Ovary (tissue), 9 donors: ENCODE measurements around the gene CSMD2. TPM values are rescaled to one million over a fixed set of nuclear protein-coding genes. Genes with fewer than 3 reads are reported as not detected.

ENCODE experiments used
- DNase-seq, 5 donors: peaks; one replicate each; pipeline ENCODE4 v3.0.0-alpha.2; 2019 to 2020
- H3K27ac ChIP-seq, 2 donors: fragments of 200-600 bp; one replicate each; pipeline versions ENCODE4 v1.5.1 to v1.8.0; 2019 to 2022
- H3K27me3 ChIP-seq: fragments of 200-600 bp; one replicate; pipeline ENCODE4 v1.8.0; 2022
- H3K36me3 ChIP-seq: fragments of 200-600 bp; sonication (generic); one replicate; pipeline ENCODE4 v1.5.1; 2019
- H3K4me1 ChIP-seq: one replicate; pipeline ENCODE4 v1.8.1; 2013; ENCODE audit warnings: mild to moderate bottlenecking, moderate library complexity; ENCODE audit not compliant: insufficient read depth
- H3K4me3 ChIP-seq: fragments of 200-600 bp; sonication (generic); one replicate; pipeline ENCODE4 v1.5.1; 2017
- H3K9me3 ChIP-seq, 2 donors: fragments of 200-600 bp in 1 of 2; sonication (generic) in 1 of 2; one replicate each; pipeline versions ENCODE4 v1.5.1 to v1.8.1; 2013 to 2019; ENCODE audit warnings: mild to moderate bottlenecking in 1 of 2, moderate library complexity in 1 of 2
- EP300 ChIP-seq: sonication (generic); formaldehyde crosslinking; IDR thresholded peaks from one replicate; pipeline ENCODE4 v1.6.1; 2017; ENCODE audit warnings: antibody characterized with exemption
- POLR2A ChIP-seq: fragments of 450-650 bp; IDR thresholded peaks from one replicate; pipeline ENCODE4 v1.6.1; 2017; ENCODE audit warnings: antibody characterized with exemption, mild to moderate bottlenecking, moderate library complexity
- WGBS, 3 donors: extraction: QIAGEN DNeasy Blood & Tissue Kit in 1 of 3; methylation state at CpG; one replicate each; pipeline versions ENCODE4 v1.1.5 to v1.1.7; 2013 to 2017; 5-methylcytosine and 5-hydroxymethylcytosine counted together
- intact Hi-C, 4 donors: fragments of 100-400 bp; cut with DNase I; formaldehyde crosslinking; loops; one replicate each; pipeline versions ENCODE4 v1.11.0 to v1.15.1; 2022 to 2023
- polyA plus RNA-seq, 2 donors: library from polyadenylated mRNA; stranded (reverse); fragments of 200-250 nt in 1 of 2; fragments of 350-450 nt in 1 of 2; fragmentation: Illumina TruSeq in 1 of 2; extraction: RNeasy Lipid Tissue Mini Kit (QIAGEN cat#74804) in 1 of 2; gene quantifications; one replicate each; pipeline ENCODE4 v1.2.3, GENCODE V29; 2013 to 2014
- total RNA-seq, 7 donors: library from RNA; depleted of rRNA in 2 of 7; stranded (reverse); fragments of >200 nt in 2 of 7; fragmentation: NEBNext Ultra II Directional in 3 of 7; extraction: Animal tissue kit (Norgen Biotek cat#: 25700) in 3 of 7; gene quantifications; one replicate each; pipeline versions ENCODE4 v1.1.0 to v1.2.4, GENCODE V29; 2016 to 2023
- TF ChIP-seq, protein P1 (sequence below), 3 donors: fragments of 450-650 bp in 2 of 3; fragments of 200-600 bp in 1 of 3; IDR thresholded peaks; one replicate each; pipeline versions ENCODE4 v1.5.1 to v1.8.0; 2016 to 2022; ENCODE audit warnings: antibody characterized with exemption in 3 of 3, mild to moderate bottlenecking in 1 of 3
- donor health status: DM: no; HTN: no; CAD: no; lungs with moderate emphysema.
- donor health status: DM: no; HTN: no; CAD: no.
- donor health status: Bipolar disorder and iron deficiency.
- donor health status: DM: yes; HTN: yes; CAD: no.
- donor health status: DM: no; HTN: no; CAD: no.
- donor health status: DM: yes; HTN: yes; CAD: no.

CSMD2 gene
- total and polyA plus RNA-seq, 9 donors: 0.04 to 1.6 (median 0.18) TPM; not detected in 3

DNA sequence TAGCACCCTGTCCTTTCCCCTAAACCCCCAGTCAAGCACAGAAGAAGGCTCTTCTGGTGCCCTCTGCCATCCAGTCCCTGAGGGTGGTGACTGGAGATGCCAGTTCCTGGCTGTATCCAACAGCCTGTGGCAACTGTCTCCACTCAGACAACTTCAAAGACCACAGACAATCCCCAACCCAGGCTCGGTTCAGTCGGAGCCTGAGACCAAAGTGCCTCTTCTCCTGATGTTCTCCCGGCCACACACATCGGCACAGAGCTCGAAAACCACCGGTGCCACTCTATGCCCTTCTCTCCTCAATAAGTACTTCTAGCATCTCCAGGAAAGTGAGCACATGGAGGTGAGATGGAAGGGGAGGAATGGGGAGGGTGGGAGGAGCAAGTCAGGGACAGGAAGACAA, 340.7 kb downstream of the CSMD2 start:
- Histone ChIP-seq H3K4me3 (no peak overlapping the region), H3K27ac (no peak overlapping the region), H3K36me3 (no peaks in the 10 kb centered on the region), H3K4me1 (no peaks in the 10 kb centered on the region), H3K27me3 (no peaks in the 10 kb centered on the region), H3K9me3 (no peaks in the 10 kb centered on the region)
- intact Hi-C loops: no loop called here
- 82 to 97% (median 90%) methylated on average over 6 of the region's 6 CpGs for WGBS, 3 donors
- TF ChIP-seq EP300 (no peak), POLR2A (no peak)
- TF ChIP-seq, protein P1, sequence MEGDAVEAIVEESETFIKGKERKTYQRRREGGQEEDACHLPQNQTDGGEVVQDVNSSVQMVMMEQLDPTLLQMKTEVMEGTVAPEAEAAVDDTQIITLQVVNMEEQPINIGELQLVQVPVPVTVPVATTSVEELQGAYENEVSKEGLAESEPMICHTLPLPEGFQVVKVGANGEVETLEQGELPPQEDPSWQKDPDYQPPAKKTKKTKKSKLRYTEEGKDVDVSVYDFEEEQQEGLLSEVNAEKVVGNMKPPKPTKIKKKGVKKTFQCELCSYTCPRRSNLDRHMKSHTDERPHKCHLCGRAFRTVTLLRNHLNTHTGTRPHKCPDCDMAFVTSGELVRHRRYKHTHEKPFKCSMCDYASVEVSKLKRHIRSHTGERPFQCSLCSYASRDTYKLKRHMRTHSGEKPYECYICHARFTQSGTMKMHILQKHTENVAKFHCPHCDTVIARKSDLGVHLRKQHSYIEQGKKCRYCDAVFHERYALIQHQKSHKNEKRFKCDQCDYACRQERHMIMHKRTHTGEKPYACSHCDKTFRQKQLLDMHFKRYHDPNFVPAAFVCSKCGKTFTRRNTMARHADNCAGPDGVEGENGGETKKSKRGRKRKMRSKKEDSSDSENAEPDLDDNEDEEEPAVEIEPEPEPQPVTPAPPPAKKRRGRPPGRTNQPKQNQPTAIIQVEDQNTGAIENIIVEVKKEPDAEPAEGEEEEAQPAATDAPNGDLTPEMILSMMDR (IDR thresholded peaks at IDR 0.05): no peak
- DNase-seq: no peak

DNA sequence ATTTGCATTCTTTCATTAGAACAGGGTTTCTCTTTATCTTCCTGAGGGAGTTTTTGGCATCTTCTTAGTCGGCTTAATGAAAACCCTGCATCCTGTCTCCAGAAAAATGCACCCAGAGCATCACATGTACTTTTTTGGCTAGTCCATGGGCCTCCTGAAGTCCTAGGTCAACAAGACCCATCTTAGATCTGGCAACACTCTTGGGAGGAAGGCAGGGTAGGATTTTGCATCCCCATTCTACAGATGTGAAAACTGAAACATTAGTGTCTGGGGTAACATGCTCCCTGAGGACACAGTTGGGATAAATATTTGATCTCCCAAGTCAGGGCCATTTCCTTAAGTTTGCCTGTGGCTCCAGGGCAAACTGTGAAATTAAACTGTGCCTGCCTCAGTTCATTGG, 341.2 kb downstream of the CSMD2 start:
- H3K4me3 ChIP-seq: no peak overlapping the region

DNA sequence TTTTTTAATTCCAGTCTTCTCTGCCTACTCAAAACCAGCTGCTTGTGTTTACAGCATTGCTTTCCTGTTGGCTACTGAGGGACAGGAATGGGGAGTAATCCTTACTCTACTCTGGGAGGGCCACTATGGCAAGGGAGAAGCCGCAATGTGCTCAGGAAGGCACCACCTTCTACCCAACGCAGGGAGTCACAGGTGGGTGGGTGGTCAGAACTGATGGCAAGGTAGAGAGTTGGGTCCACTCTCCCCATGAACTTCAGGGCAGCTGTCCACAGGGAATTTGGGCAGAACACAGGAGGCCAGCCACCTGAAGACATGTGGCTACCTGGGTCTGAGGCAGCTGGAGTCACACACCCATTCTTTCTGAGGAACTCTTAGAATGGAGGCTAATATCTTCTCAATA, 341.6 kb downstream of the CSMD2 start:
- Histone ChIP-seq H3K27me3 (no peaks in the 10 kb centered on the region), H3K27ac (no peak overlapping the region), H3K36me3 (no peaks in the 10 kb centered on the region), H3K9me3 (no peaks in the 10 kb centered on the region), H3K4me1 (no peaks in the 10 kb centered on the region), H3K4me3 (no peak overlapping the region)
- intact Hi-C loops: no loop called here
- no peak for TF ChIP-seq POLR2A
- no peak for DNase-seq
- 81 to 92% (median 82%) methylated on average over 2 of the region's 2 CpGs for WGBS, 3 donors

More for the DNA sequence above, 341.2 kb downstream of the CSMD2 start:
- H3K27ac ChIP-seq: no peak overlapping the region
- intact Hi-C loops: no loop called here
- TF ChIP-seq EP300: no peak
- TF ChIP-seq, protein P1 (IDR thresholded peaks at IDR 0.05): no peak
- no peak for TF ChIP-seq POLR2A
- H3K9me3 ChIP-seq: no peaks in the 10 kb centered on the region
- no peaks in the 10 kb centered on the region for H3K27me3 ChIP-seq
- no peaks in the 10 kb centered on the region for H3K4me1 ChIP-seq
- 17 to 31% (median 26%) methylated on average over 1 of the region's 1 CpG for WGBS, 3 donors
- no peak for DNase-seq
- H3K36me3 ChIP-seq: no peaks in the 10 kb centered on the region

DNA sequence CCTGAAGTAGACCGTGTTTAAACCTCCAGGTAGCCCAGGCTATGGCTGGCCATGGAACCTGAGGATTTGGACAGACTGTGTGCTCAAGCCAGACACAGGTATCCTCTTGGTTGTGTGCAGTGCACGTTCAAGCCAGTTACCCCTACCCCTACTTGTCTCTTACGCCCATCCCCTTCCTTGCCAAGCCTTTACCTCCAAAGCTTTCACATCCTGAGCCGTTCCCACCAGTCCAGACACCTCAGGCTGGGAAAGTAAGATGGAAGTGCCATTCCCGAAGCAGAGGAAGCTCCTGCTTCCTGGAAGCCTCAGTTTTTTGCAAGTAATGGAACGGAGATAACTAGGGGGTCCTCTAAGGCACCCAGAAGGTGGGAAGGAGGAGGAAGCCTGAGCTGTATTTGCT, 342.6 kb downstream of the CSMD2 start:
- DNase-seq: no peak
- H3K27me3 ChIP-seq: no peaks in the 10 kb centered on the region
- intact Hi-C loops: no loop called here
- H3K27ac ChIP-seq: no peak overlapping the region
- H3K4me3 ChIP-seq: no peak overlapping the region
- H3K9me3 ChIP-seq: no peaks in the 10 kb centered on the region
- 57 to 78% (median 57%) methylated on average over 6 of the region's 6 CpGs for WGBS, 3 donors
- TF ChIP-seq POLR2A (no peak), EP300 (no peak)
- TF ChIP-seq, protein P1 (IDR thresholded peaks at IDR 0.05): no peak
- no peaks in the 10 kb centered on the region for H3K36me3 ChIP-seq
- H3K4me1 ChIP-seq: no peaks in the 10 kb centered on the region

DNA sequence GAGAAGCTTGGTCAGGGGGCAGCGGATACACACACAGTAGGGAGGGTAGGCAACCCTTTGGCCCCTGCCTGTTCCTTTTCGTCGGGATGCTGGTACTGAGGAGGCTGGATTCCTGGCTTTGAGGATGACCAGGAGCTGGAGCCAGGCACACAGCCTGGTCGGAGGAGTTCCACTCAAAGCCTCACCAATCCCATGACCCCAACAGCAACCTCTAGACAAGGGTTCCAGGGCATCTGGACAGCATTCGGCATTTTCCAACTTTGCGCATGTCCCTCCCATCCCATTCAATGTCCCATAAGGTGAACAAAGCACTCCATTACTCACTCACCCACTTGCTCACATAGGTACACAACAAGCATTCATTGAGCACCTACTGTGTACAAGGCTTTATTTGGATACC, 343.7 kb downstream of the CSMD2 start:
- WGBS, 3 donors: 79 to 92% (median 92%) methylated on average over 6 of the region's 6 CpGs
- no peak overlapping the region for H3K27ac ChIP-seq

More for the DNA sequence above, 343.7 kb downstream of the CSMD2 start:
- DNase-seq: no peak
- H3K4me1 ChIP-seq: no peaks in the 10 kb centered on the region
- intact Hi-C loops: no loop called here
- no peaks in the 10 kb centered on the region for H3K9me3 ChIP-seq
- no peaks in the 10 kb centered on the region for H3K36me3 ChIP-seq
- H3K4me3 ChIP-seq: no peak overlapping the region
- TF ChIP-seq, protein P1 (IDR thresholded peaks at IDR 0.05): no peak
- TF ChIP-seq EP300 (no peak), POLR2A (no peak)
- H3K27me3 ChIP-seq: no peaks in the 10 kb centered on the region
